Measurements from ENCODE around the gene CABLES1.

Gene CABLES1

GRCh38 chr18:23301972-23302371, 166.7 kb downstream of the CABLES1 start:
- no peak for DNase-seq (ENCODE audit: low spot score)

- no peak for DNase-seq (ENCODE audit: low spot score)
Measured at GRCh38 chr18:23302511-23302850, 167.2 kb downstream of the CABLES1 start.

DNA sequence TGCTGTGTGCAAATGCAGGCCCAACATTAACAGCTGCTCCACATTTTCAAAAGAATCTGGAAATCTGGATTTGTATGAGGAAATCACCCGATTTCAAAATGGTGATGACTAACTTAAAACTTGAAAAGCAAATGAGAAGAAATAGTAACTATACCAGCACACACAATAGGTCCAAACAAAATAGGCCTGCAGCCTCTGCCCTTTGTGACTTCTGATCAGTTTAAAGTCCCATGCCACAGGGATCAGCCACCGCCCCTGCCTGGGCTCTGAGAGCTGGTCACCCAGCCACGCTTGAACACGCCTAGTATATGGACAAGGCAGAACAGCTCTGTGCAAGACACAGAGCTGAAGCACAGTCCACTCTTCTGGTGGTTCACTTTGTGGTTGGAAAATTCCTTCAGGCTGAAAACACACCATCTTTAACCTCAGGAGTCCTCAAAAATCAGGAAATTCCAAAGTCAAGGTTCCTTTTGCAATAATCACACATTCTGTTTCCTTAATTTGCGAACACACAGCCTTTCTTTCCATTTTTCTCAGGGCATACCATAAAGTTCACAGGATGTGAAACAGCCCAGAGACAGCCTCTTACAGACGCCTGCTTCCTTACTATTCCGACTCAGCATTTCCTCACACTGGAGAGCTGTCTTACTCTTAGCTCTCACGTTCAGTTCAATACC, 167.7 kb downstream of the CABLES1 start:
- DNase-seq (ENCODE audit: low spot score): no peak

DNA sequence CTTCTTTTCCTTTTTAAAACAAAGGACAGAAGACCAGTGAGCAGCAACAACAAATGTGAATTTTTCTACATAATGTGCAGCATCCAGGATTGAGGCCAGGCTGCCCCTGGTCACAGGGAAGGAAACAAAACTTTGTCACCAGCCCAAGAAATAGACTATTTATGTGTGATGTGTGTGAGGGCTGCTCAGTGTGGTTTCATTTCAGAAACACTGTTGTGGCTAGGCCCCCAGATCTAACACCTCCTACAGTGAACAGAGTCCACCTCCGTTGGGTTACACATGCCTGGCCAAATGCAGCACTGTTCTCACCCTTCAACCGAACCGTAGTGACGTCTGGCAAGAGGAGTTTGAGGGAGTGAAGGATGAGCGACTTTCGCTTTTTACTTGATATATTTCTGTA, 171.5 kb downstream of the CABLES1 start:
- no peak for DNase-seq (ENCODE audit: low spot score)

DNA sequence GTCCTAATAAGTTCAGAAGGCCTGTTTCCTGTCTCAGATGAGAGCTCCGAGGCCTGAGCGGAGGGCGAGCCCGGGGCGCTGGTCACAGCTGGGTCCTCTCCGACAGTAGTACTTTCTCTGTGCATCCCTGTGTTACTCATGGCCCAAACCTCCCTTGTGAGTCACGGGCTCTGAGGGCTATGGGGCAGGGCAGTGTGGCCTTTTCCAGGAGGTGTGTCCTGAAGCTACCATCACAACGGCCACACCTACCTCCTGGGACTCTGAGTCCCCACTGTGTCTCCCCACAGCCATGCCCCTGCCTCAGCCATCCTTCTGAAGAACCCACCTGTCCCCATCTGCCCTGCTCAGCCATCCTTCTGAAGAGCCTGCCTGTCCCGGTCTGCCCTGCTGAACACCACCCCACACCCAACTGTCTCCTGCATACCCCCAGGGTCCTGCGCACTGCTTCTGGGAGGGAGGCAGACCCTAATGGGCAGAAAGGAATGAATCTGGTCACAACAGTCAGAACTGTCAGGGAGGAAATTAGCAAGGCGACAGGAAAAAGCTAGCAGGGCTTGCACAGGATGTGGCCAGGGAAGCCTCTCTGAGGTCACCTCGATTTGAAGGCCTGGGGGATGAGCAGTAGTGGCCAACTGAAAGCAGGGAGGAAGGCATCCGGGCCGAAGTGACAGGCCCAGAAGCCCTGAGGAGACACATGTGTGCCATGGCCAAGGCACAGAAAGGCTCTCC, 172.4 kb downstream of the CABLES1 start:
- DNase-seq (ENCODE audit: low spot score): no peak
